Measurements from ENCODE around the gene CALHM2.

DNA sequence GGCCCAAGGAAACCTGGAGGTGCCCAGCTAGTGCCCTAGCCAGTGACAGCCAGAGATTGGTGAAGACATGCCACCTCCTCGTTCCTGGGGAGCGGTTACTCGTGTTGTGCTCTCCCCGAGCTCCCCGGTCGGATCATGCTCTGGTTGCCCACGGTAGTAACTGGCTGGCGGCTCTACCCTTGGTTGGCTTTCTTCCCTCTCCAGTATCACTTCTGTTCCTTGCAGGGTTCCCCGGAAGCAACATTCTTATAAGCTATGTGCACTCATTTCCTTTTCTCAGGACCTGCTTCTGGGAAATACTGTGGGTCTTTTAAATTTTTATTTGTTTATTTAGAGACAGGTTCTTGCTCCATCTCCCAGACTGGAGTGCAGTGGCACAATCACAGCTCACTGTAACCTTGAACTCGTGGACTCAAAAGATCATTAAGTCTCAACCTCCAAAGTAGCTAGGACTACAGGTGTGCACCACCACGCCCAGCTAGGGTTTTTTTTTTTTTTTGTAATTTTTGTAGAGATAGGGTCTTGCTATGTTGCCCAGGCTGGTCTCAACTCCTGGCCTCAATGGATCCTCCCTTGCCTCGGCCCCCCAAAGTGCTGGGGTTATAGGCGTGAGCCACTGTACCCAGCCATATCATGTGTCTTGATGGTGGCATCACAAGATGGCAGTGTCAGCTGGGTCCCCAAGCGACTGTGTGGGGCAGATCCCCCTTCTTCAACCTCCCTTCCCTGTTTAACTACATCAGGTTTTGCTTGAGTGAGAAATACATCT, 13.4 kb upstream of the CALHM2 start:
- TF ChIP-seq, protein P1, sequence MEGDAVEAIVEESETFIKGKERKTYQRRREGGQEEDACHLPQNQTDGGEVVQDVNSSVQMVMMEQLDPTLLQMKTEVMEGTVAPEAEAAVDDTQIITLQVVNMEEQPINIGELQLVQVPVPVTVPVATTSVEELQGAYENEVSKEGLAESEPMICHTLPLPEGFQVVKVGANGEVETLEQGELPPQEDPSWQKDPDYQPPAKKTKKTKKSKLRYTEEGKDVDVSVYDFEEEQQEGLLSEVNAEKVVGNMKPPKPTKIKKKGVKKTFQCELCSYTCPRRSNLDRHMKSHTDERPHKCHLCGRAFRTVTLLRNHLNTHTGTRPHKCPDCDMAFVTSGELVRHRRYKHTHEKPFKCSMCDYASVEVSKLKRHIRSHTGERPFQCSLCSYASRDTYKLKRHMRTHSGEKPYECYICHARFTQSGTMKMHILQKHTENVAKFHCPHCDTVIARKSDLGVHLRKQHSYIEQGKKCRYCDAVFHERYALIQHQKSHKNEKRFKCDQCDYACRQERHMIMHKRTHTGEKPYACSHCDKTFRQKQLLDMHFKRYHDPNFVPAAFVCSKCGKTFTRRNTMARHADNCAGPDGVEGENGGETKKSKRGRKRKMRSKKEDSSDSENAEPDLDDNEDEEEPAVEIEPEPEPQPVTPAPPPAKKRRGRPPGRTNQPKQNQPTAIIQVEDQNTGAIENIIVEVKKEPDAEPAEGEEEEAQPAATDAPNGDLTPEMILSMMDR (IDR thresholded peaks at IDR 0.05), result no peak
- TF ChIP-seq, protein P2, sequence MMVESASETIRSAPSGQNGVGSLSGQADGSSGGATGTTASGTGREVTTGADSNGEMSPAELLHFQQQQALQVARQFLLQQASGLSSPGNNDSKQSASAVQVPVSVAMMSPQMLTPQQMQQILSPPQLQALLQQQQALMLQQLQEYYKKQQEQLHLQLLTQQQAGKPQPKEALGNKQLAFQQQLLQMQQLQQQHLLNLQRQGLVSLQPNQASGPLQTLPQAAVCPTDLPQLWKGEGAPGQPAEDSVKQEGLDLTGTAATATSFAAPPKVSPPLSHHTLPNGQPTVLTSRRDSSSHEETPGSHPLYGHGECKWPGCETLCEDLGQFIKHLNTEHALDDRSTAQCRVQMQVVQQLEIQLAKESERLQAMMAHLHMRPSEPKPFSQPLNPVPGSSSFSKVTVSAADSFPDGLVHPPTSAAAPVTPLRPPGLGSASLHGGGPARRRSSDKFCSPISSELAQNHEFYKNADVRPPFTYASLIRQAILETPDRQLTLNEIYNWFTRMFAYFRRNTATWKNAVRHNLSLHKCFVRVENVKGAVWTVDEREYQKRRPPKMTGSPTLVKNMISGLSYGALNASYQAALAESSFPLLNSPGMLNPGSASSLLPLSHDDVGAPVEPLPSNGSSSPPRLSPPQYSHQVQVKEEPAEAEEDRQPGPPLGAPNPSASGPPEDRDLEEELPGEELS (CRISPR knock-in tag; IDR thresholded peaks at IDR 0.05), result no peak
- no peak for TF ChIP-seq JAZF1 (CRISPR knock-in tag; IDR thresholded peaks at IDR 0.05)
- no peak for TF ChIP-seq SOX15 (CRISPR knock-in tag; IDR thresholded peaks at IDR 0.05)
- TF ChIP-seq ZNF263 (CRISPR knock-in tag; IDR thresholded peaks at IDR 0.05; ENCODE audit: low read depth), result no peak
- TF ChIP-seq, protein P3, sequence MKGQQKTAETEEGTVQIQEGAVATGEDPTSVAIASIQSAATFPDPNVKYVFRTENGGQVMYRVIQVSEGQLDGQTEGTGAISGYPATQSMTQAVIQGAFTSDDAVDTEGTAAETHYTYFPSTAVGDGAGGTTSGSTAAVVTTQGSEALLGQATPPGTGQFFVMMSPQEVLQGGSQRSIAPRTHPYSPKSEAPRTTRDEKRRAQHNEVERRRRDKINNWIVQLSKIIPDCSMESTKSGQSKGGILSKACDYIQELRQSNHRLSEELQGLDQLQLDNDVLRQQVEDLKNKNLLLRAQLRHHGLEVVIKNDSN (CRISPR knock-in tag; IDR thresholded peaks at IDR 0.05), result no peak
- no peak for TF ChIP-seq ATF1 (CRISPR knock-in tag; IDR thresholded peaks at IDR 0.05)
- no peak for TF ChIP-seq RORB (CRISPR knock-in tag; IDR thresholded peaks at IDR 0.05)
- TF ChIP-seq, protein P4, sequence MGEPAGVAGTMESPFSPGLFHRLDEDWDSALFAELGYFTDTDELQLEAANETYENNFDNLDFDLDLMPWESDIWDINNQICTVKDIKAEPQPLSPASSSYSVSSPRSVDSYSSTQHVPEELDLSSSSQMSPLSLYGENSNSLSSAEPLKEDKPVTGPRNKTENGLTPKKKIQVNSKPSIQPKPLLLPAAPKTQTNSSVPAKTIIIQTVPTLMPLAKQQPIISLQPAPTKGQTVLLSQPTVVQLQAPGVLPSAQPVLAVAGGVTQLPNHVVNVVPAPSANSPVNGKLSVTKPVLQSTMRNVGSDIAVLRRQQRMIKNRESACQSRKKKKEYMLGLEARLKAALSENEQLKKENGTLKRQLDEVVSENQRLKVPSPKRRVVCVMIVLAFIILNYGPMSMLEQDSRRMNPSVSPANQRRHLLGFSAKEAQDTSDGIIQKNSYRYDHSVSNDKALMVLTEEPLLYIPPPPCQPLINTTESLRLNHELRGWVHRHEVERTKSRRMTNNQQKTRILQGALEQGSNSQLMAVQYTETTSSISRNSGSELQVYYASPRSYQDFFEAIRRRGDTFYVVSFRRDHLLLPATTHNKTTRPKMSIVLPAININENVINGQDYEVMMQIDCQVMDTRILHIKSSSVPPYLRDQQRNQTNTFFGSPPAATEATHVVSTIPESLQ (CRISPR knock-in tag; IDR thresholded peaks at IDR 0.05), result no peak
- no peak for TF ChIP-seq ETV6 (CRISPR knock-in tag; IDR thresholded peaks at IDR 0.05)
- TF ChIP-seq, protein P5, sequence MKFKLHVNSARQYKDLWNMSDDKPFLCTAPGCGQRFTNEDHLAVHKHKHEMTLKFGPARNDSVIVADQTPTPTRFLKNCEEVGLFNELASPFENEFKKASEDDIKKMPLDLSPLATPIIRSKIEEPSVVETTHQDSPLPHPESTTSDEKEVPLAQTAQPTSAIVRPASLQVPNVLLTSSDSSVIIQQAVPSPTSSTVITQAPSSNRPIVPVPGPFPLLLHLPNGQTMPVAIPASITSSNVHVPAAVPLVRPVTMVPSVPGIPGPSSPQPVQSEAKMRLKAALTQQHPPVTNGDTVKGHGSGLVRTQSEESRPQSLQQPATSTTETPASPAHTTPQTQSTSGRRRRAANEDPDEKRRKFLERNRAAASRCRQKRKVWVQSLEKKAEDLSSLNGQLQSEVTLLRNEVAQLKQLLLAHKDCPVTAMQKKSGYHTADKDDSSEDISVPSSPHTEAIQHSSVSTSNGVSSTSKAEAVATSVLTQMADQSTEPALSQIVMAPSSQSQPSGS (CRISPR knock-in tag; IDR thresholded peaks at IDR 0.05; ENCODE audit: borderline replicate concordance, low read depth), result no peak
- no peak for TF ChIP-seq NR1H2 (CRISPR knock-in tag; IDR thresholded peaks at IDR 0.05)
- TF ChIP-seq SP1 (CRISPR knock-in tag; conservative IDR thresholded peaks at IDR 0.05), result no peak
